GM18867 (cell line): ENCODE measurements around the gene PRPF19.
"Not testable (repeated sequence)": the region's sequence is repeated elsewhere in the genome, so short reads cannot be mapped to it uniquely, and the experiment has no call there.

Experiments
- ATAC-seq: cut with Tn5 transposase; IDR thresholded peaks from one replicate; pipeline ENCODE4 v1.9.1; 2021; ENCODE audit warnings: mild to moderate bottlenecking, moderate library complexity; ENCODE audit not compliant: unreplicated experiment

Gene PRPF19

GRCh38 chr11:60910281-60910687 is 3.9 kb upstream of the PRPF19 start:
- peak; percentile 36 for ATAC-seq

DNA sequence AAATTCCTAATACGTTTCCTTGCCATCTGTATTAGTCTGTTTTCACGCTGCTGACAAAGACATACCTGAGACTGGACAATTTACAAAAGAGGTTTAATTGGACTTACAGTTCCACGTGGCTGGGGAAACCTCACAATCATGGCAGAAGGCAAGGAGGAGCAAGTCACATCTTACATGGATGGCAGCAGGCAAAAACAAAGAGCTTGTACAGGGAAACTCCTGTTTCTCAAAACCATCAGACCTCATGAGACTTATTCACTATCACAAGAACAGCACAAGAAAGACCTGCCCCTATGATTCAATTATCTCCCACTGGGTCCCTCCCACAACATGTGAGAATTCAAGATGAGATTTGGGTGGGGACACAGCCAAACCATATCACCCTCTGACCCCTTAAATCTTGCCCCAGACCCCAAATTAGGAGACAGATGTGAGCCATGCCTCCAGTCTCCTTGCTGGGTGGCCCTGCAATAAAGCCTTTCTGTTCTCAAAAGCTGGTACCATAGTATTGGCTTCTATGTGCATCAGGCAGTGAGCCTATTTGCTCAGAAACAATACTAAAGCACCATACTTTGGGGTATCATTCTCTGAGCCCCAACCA is 3.4 kb upstream of the PRPF19 start:
- not testable (repeated sequence) for ATAC-seq

DNA sequence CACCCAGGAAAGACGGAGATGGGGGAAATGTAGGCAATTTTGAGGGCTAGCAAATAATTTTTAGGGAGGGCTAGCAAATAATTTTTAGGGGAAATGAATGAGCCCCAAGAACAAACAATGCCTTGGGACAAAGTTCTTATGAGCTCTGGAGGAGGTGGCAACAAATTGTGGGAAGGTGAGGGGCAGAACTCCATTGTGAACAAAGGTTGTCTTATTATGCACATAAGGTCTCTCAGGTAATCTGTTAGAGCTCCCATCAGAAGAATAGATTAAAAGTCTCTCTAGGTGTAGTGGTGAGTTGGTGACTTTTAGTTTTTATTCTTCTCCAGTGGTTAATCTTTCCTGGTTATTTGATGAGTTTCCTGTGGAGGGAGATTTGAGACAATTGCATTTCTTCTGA is 2.4 kb upstream of the PRPF19 start:
- no peak for ATAC-seq

GRCh38 chr11:60905551-60906113 is 753 bp downstream of the PRPF19 start:
- ATAC-seq: no peak

DNA sequence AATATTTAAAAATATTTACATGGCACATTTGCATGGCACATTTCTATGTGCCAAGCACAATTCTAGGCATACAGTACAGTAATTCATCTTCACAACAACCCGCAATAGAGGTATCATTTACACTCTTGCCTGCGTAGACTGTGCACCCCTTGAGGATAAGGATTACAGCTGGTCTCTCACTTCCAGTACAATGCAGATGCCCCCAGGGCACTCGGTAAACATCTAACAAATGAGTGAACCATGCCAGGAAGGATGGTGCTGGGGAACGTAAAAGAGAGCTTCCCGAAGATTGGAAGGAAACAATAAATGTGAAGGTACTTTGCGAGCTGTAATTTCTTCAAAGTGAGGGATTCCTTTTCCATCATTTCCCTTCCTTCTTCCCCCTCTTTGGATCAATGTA is 1.3 kb downstream of the PRPF19 start:
- ATAC-seq: no peak

DNA sequence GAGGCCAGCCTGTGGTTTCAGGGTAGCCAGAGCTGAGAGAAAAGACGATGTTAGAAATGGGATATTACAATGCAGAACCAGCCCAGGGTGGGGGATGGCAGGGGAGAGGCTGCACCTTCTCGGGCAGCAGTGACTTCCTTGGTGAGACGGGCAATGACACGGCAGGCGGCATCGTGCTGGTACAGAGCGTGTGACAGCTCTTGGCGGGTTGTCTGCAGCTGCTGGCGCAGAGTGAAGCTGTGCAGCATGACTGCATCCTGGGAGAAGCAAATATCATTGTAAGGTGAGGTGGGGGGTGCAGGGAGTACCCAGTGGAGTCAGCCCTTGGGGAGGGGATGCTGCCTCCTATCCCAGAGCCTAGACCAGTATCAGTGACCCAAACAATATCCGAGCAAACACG is 3.8 kb downstream of the PRPF19 start:
- ATAC-seq: no peak

DNA sequence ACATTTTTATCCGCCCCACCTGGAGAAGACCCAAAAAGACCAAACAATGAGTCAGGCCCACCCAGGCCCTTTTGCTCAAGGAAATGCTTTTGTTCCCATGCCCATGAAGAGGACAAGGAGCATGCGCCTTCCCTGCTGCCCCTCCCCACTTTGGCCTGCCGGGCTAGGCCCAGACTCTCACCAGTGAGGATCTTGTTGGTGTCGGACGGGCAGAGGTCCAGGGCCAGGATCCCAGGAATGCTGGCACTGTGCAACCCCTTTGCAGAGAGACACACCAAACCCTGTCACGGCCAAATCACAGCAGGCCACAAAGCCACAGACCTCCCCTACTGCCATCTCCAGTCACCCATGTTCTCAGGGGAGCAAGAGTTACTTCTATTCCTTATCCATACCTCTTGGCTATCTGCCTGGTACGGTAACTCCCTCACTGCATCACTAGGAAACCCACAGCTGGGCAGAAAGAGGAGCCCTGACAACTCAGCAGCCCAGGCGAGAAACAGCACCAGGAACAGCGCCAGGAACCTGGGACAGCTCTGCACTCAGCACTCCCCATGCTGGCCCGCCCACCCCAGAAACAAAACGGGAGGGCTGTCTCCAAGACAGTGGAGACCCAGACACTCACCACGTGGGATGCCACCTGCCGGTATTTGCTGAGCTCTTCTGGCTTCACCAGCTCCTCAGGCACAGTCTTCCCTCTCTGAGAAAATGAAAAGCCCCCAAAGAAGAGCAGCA is 5.5 kb downstream of the PRPF19 start:
- no peak for ATAC-seq

- ATAC-seq: no peak
Observed at GRCh38 chr11:60899977-60900376, 6.4 kb downstream of the PRPF19 start.

- ATAC-seq: no peak
Observed at GRCh38 chr11:60899046-60899936, 7.1 kb downstream of the PRPF19 start.

GRCh38 chr11:60897496-60897895 is 8.9 kb downstream of the PRPF19 start:
- no peak for ATAC-seq

DNA sequence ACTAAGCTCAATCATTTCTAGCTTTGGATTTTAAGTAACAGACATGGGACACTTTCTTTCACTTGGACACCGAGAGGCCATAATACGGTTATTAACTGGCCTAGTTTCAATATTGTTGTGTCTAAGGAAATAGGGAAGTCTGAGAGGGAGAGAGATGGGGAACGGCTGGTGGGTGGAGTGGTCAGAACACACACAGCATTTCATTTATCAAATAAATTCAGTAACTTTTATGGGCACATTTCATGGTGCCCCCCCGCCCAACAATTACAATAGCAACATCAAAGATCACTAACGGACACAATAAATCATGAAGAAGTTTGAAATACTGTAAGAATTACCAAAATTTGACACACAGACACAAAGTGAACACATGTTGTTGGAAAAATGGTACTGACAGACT is 10.7 kb downstream of the PRPF19 start:
- ATAC-seq: no peak

GRCh38 chr11:60891103-60891741 is 15.2 kb downstream of the PRPF19 start:
- no peak for ATAC-seq

- ATAC-seq: no peak
Observed at GRCh38 chr11:60890696-60891095, 15.7 kb downstream of the PRPF19 start.

DNA sequence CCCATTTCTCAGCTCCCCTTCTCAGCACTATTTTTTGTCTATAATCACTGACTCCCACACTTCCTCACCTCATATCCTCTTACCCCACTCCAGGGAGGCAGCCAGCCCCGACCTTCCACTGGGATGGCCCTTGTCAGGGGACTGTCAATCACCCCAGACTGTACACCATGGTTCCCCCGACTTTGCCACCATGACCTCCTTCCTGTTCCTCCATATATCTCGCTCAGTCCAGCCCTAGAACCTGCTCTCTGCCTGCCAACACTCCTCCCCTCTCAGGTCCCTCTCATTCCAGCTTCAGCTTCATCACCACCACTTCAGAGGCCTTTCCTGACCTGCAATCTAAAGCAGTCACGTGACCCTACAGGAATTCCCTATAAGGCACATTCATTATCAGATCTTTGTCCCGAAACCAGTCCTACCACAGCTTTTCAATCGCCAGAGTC is 16.5 kb downstream of the PRPF19 start:
- ATAC-seq: no peak

DNA sequence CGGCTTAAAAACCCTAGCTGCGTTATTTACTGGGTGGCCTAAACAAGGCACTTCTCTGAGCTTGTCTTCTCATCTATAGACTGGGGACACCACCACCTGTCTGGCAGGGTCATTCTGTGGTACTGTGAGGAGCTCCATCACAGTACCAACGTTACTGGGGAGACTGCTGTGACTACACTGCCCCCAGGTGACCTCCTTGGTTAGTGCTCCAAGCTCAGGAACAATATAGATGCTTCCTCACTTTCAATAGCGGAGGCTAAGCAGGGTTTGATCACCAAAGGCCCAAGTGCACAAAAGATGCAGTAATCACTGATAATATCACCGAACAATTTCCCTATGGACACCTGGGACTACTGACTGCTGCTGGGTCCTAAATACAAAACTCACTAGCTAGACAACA is 18.8 kb downstream of the PRPF19 start:
- ATAC-seq: peak; percentile 62

DNA sequence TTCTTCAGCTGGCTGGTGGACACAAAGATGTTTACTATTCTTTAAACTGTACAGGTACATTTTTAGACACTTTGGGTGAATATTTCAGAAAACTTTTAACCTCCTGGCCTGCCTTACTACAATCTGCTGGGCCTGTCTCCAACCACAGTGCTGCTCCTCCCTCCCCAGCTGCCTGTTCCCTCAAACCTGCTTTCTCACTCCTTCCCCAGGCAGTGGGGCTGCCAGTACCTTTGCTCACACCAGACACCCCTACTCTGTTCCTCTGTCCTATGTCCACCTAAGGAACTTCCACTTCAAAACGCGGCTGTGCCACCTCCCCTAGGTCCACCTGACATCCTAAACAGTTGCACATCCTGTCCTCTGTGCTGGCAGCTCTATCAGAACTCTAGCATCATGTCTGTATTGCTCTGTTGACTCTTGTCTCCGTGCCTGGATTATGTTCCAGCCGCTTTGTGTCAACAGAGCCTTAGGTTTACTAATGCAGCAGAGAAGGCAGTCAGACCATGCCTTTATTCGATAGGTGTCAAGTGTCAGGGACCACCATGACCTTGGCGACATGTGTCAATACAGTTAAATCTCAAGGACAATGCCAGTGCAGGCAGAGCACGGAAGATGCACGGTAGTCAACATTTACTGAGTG is 25.6 kb downstream of the PRPF19 start:
- ATAC-seq: no peak

DNA sequence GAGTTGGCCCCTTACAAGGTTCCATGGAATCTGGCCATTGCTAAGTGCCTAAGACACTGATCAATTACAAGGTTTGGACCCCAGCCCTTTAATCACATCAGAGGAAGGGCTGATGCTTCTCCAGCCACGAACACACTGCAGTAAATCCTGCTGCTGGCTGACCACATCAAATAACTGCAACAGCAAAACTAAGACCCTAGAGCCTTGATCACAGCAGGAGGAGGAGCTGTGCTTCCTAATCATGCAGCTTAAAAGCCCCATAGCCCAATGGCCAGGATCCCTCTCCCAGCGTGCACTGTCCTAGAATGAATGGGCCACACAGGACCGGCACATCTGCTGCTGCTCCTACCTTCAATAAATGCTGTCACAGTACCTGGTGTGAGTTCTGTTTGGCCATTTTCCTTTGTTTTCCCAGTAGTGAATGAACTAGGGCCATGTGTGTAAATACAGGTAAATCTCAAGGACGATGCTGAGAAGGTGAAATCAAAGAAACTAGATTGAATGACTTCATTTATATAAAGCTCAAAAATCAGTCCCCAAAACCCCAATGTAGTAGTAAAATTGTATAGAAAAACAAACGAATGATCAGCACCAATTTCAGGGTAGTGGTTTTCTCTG is 26.3 kb downstream of the PRPF19 start:
- ATAC-seq: no peak

DNA sequence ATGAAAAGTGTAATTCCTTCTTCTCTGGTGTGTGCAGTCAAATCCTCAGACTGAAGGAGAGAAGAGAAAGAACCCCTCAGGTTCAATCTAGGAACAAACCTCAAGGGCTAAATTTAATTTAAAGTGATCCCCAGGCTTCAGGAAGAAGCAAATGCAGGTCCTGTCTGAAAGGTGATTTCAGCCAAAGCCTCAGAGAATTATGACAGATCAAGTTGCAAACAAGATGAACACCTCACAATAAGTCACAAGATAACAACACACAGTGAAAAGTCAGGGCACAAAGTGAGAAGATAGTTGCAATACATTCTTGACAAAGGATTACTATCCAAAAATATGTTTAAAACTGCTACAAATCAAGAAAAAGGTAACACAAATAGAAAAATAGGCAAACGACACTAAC is 27.3 kb downstream of the PRPF19 start:
- no peak for ATAC-seq

DNA sequence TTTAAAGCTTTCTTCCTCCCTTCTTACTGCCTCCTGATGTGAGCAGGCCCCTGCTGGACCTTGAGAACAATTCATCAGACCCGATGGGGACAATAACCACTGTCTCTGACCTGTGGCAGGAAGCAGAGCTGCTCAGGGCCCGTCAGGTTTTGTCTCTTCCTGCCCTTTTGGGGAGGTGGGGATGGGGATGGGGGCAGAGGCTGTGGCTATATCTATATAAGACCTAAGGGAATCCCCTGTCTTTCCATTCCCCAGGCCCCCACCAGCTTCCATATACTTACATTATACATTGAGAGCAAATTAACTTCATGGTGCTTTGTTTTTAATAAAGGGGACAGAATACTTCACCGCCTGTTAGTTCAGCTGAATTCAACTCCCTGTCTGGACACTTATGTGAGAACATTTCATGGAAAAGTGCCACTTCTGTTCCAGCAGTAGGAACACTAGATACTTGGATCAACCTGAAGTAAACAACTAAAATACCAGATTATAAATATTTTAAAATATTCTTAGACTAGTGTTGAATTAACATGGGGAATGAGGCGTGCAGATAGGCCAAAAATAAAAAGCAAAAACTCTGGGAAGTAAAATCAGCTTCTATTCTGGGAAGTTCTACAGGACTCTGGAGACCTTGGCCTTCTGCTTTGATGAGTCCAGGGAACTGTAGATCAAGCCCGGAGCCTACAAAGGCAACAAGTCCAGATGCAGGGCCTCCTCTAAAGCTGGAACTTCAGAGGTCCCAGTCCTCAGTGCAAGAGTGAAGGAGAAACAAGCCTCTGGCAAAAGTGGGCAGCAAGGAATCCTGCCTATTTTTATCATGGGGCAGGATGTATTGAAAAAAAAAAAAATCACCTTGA is 27.9 kb downstream of the PRPF19 start:
- ATAC-seq: no peak
